GM23338 (cell line): ENCODE data around the gene HYAL1. TPM values are rescaled to one million over a fixed set of nuclear protein-coding genes. Genes with fewer than 3 reads are reported as not detected.

Experiments
- ATAC-seq: fragments of 200-7000 bp; cut with Tn5 transposase; 3 replicates; pipeline ENCODE4 v1.9.1; 2020
- DNase-seq: peaks from one replicate; pipeline ENCODE4 v3.0.0-alpha.2; 2015; ENCODE audit warnings: low spot score
- H2AFZ ChIP-seq: fragments of 200-600 bp; sonication (generic); 2 replicates; pipeline ENCODE4 v1.8.0; 2016; ENCODE audit warnings: antibody characterized with exemption, mild to moderate bottlenecking, moderate library complexity
- H3F3A ChIP-seq: fragments of 200-600 bp; sonication (generic); replicated peaks from 2 replicates; pipeline ENCODE4 v1.8.0; 2017; ENCODE audit warnings: antibody characterized with exemption, mixed run types, low read depth
- H3K27ac ChIP-seq: fragments of 200-600 bp; sonication (generic); 2 replicates; pipeline ENCODE4 v1.6.1; 2016; ENCODE audit warnings: low read depth
- H3K27me3 ChIP-seq: fragments of 200-600 bp; sonication (generic); 2 replicates; pipeline ENCODE4 v1.8.0; 2016; ENCODE audit warnings: mild to moderate bottlenecking, mixed run types, moderate library complexity; ENCODE audit not compliant: insufficient read depth
- H3K36me3 ChIP-seq: fragments of 200-600 bp; sonication (generic); 2 replicates; pipeline ENCODE4 v1.8.0; 2016; ENCODE audit warnings: mild to moderate bottlenecking; ENCODE audit not compliant: insufficient read depth
- H3K4me1 ChIP-seq: fragments of 200-600 bp; sonication (generic); 2 replicates; pipeline ENCODE4 v1.8.0; 2016; ENCODE audit warnings: mild to moderate bottlenecking, moderate library complexity; ENCODE audit not compliant: insufficient read depth
- H3K4me2 ChIP-seq: fragments of 200-600 bp; sonication (generic); 2 replicates; pipeline ENCODE4 v1.7.1; 2017; ENCODE audit warnings: mixed run types
- H3K4me3 ChIP-seq: fragments of 200-600 bp; sonication (generic); 2 replicates; pipeline ENCODE4 v1.6.1; 2016; ENCODE audit warnings: mixed run types
- H3K79me2 ChIP-seq: fragments of 200-600 bp; sonication (generic); replicated peaks from 2 replicates; pipeline ENCODE4 v1.8.0; 2017; ENCODE audit warnings: mild to moderate bottlenecking; ENCODE audit not compliant: insufficient read depth
- H3K9me2 ChIP-seq: fragments of 200-600 bp; sonication (generic); 2 replicates; pipeline ENCODE4 v1.8.0; 2017; ENCODE audit not compliant: insufficient read depth
- H4K20me1 ChIP-seq: fragments of 200-600 bp; sonication (generic); replicated peaks from 2 replicates; pipeline ENCODE4 v1.8.0; 2017; ENCODE audit warnings: mild to moderate bottlenecking; ENCODE audit not compliant: insufficient read depth
- H3K27ac Mint-ChIP-seq: 2 replicates; pipeline ENCODE4 v1.8.0; 2020; ENCODE audit warnings: inconsistent platforms, mild to moderate bottlenecking, moderate library complexity, mixed read lengths
- H3K27me3 Mint-ChIP-seq: 3 replicates; pipeline ENCODE4 v1.8.0; 2022; ENCODE audit warnings: low read depth, mild to moderate bottlenecking, moderate library complexity, mixed read lengths, inconsistent platforms; ENCODE audit not compliant: insufficient read depth, poor library complexity
- H3K36me3 Mint-ChIP-seq: 3 replicates; pipeline ENCODE4 v1.8.0; 2021; ENCODE audit warnings: low read depth, mild to moderate bottlenecking, inconsistent platforms, moderate library complexity, mixed read lengths
- H3K4me1 Mint-ChIP-seq: 3 replicates; pipeline ENCODE4 v1.8.0; 2020; ENCODE audit warnings: mild to moderate bottlenecking, inconsistent platforms, mixed read lengths
- H3K4me3 Mint-ChIP-seq: 3 replicates; pipeline ENCODE4 v1.8.0; 2021; ENCODE audit warnings: moderate library complexity, mild to moderate bottlenecking, inconsistent platforms, mixed read lengths
- H3K9me3 Mint-ChIP-seq: 3 replicates; pipeline ENCODE4 v1.8.0; 2020; ENCODE audit warnings: moderate library complexity, mild to moderate bottlenecking, inconsistent platforms, mixed read lengths
- CREB1 ChIP-seq: fragments of 250-450 bp; sonication (Bioruptor Pico); IDR thresholded peaks from 2 replicates; pipeline ENCODE4 v1.5.0; 2020; ENCODE audit warnings: low read depth, mild to moderate bottlenecking, moderate library complexity
- CTCF ChIP-seq, 2 experiments: fragments of 200-600 bp in 1 of 2; sonication (generic) in 1 of 2; conservative IDR thresholded peaks; 2 replicates each; pipeline versions ENCODE4 v1.5.1 to v1.6.1; 2016 to 2017; ENCODE audit warnings: antibody characterized with exemption in 2 of 2, low read depth in 2 of 2, mild to moderate bottlenecking in 2 of 2, moderate library complexity in 1 of 2
- EZH2 ChIP-seq: fragments of 200-600 bp; sonication (generic); IDR thresholded peaks from one replicate; pipeline ENCODE4 v1.8.0; 2017; ENCODE audit warnings: antibody characterized with exemption, mild to moderate bottlenecking, low read depth; ENCODE audit not compliant: unreplicated experiment
- NANOG ChIP-seq: IDR thresholded peaks from 2 replicates; pipeline ENCODE4 v1.6.1; 2016; ENCODE audit warnings: antibody characterized with exemption, borderline replicate concordance
- ZNF462 ChIP-seq: fragments of 250-450 bp; sonication (Bioruptor Pico); IDR thresholded peaks from 2 replicates; pipeline ENCODE4 v1.5.0; 2020; ENCODE audit warnings: mild to moderate bottlenecking, moderate library complexity
- polyA plus RNA-seq: library from polyadenylated mRNA; unstranded; fragments of >200 nt; fragmentation: Nextera tagmentation; extraction: Ambion mirVana; gene quantifications from 2 replicates; pipeline ENCODE4 v1.2.1, GENCODE V29; 2016
- total RNA-seq: library from RNA; depleted of rRNA; stranded (reverse); fragments of >200 nt; shearing (Covaris generic); gene quantifications from 2 replicates; pipeline ENCODE4 v1.2.3, GENCODE V29; 2014

Gene HYAL1
- total and polyA plus RNA-seq, 2 experiments from 2014 or later, result 2.1 to 5.0 TPM

- Histone ChIP-seq H3K9me2 (no peaks in the 10 kb centered on the region), H3K4me3 (peak overlapping the region; percentile 63), H3K36me3 (no peaks in the 10 kb centered on the region), H3K4me1 (peaks cover 4% of the 10 kb centered on the region), H2AFZ (0 out of 2 replicates have a peak overlapping the region, but pooled peaks have one; percentile 80), H3K27me3 (peaks cover 57% of the 10 kb centered on the region), H3F3A (peaks cover 10% of the 10 kb centered on the region; the same call in 1 of the 2 replicates), H3K27ac (no peak overlapping the region), H3K4me2 (peak overlapping the region; percentile 86), H3K79me2 (no peaks in the 10 kb centered on the region), H4K20me1 (no peaks in the 10 kb centered on the region)
- Mint-ChIP-seq H3K27me3 (peaks cover 50% of the 10 kb centered on the region), H3K27ac (no peak overlapping the region), H3K36me3 (no peaks in the 10 kb centered on the region), H3K9me3 (no peaks in the 10 kb centered on the region), H3K4me3 (peak overlapping the region; percentile 78), H3K4me1 (peaks cover 33% of the 10 kb centered on the region)
- TF ChIP-seq CREB1 (peak; percentile 70), ZNF462 (CRISPR knock-in tag) (no peak), EZH2 (peak; percentile 28), NANOG (no peak), CTCF (conservative IDR thresholded peaks at IDR 0.05; ENCODE audit: low read depth in 2 of 2) (peak; percentile 84 to 95)
- peak; percentile 96 for DNase-seq
- peak; percentile 30 for ATAC-seq
Observed at GRCh38 chr3:50274371-50275104, 28.8 kb downstream of the HYAL1 start.
